DMS114 treated with DMSO at 0.1 percent for 48 hours (cell line): ENCODE measurements around the gene TSC22D2.

Experiments used
- DNase-seq: peaks from one replicate; lab custom pipeline; 2025; ENCODE audit not compliant: unreplicated experiment; lab: John Stamatoyannopoulos, UW

Gene TSC22D2

GRCh38 chr3:150411106-150411460, 3.0 kb downstream of the TSC22D2 start:
- no peak for DNase-seq

GRCh38 chr3:150411546-150411945, 3.4 kb downstream of the TSC22D2 start:
- no peak for DNase-seq

- DNase-seq: no peak
Measured at GRCh38 chr3:150411976-150412375, 3.9 kb downstream of the TSC22D2 start.

GRCh38 chr3:150412561-150413231, 4.6 kb downstream of the TSC22D2 start:
- no peak for DNase-seq

GRCh38 chr3:150414258-150414657, 6.2 kb downstream of the TSC22D2 start:
- no peak for DNase-seq

- DNase-seq: no peak
Measured at GRCh38 chr3:150414959-150415358, 6.9 kb downstream of the TSC22D2 start.

- DNase-seq: no peak
Measured at GRCh38 chr3:150419076-150419868, 11.2 kb downstream of the TSC22D2 start.

- DNase-seq: no peak
Measured at GRCh38 chr3:150419959-150420358, 11.9 kb downstream of the TSC22D2 start.

GRCh38 chr3:150421256-150421655, 13.2 kb downstream of the TSC22D2 start:
- no peak for DNase-seq

- DNase-seq: no peak
Measured at GRCh38 chr3:150421799-150422548, 13.9 kb downstream of the TSC22D2 start.

- DNase-seq: no peak
Measured at GRCh38 chr3:150422907-150423306, 14.8 kb downstream of the TSC22D2 start.

GRCh38 chr3:150423761-150424160, 15.7 kb downstream of the TSC22D2 start:
- no peak for DNase-seq

- no peak for DNase-seq
Measured at GRCh38 chr3:150426292-150426691, 18.2 kb downstream of the TSC22D2 start.

GRCh38 chr3:150428562-150428961, 20.5 kb downstream of the TSC22D2 start:
- DNase-seq: no peak

GRCh38 chr3:150429767-150430671, 21.9 kb downstream of the TSC22D2 start:
- no peak for DNase-seq

GRCh38 chr3:150433347-150433746, 25.2 kb downstream of the TSC22D2 start:
- no peak for DNase-seq

GRCh38 chr3:150434234-150434633, 26.1 kb downstream of the TSC22D2 start:
- no peak for DNase-seq

GRCh38 chr3:150436161-150436560, 28.1 kb downstream of the TSC22D2 start:
- DNase-seq: no peak

- DNase-seq: no peak
Measured at GRCh38 chr3:150439657-150440056, 31.6 kb downstream of the TSC22D2 start.

GRCh38 chr3:150443331-150443741, 35.2 kb downstream of the TSC22D2 start:
- no peak for DNase-seq

GRCh38 chr3:150444371-150444770, 36.3 kb downstream of the TSC22D2 start:
- DNase-seq: no peak
